Mesothelial cell of epicardium (in vitro differentiated cells): ENCODE data around the gene HIBADH. TPM values are rescaled to one million over a fixed set of nuclear protein-coding genes. Genes with fewer than 3 reads are reported as not detected.

Source experiments
- DNase-seq, 2 experiments: peaks; one replicate each; pipeline ENCODE4 v3.0.0; 2021; ENCODE audit warnings: low spot score in 2 of 2; ENCODE audit not compliant: unreplicated experiment in 2 of 2
- H3K27ac Mint-ChIP-seq: 2 replicates; pipeline ENCODE4 v1.8.0; 2021; ENCODE audit warnings: mixed read lengths
- H3K27me3 Mint-ChIP-seq: 2 replicates; pipeline ENCODE4 v1.8.0; 2021; ENCODE audit warnings: low read depth, mixed read lengths
- H3K36me3 Mint-ChIP-seq: 2 replicates; pipeline ENCODE4 v1.8.0; 2021; ENCODE audit warnings: mixed read lengths
- H3K4me1 Mint-ChIP-seq: 2 replicates; pipeline ENCODE4 v1.8.0; 2021; ENCODE audit warnings: mixed read lengths
- H3K4me3 Mint-ChIP-seq: 2 replicates; pipeline ENCODE4 v1.8.0; 2021; ENCODE audit warnings: mild to moderate bottlenecking, moderate library complexity, mixed read lengths
- H3K9me3 Mint-ChIP-seq: 2 replicates; pipeline ENCODE4 v1.8.0; 2021; ENCODE audit warnings: mixed read lengths
- CTCF ChIP-seq: fragments of 200-600 bp; sonication (generic); IDR thresholded peaks from one replicate; pipeline ENCODE4 v1.5.0; 2021; ENCODE audit warnings: antibody characterized with exemption; ENCODE audit not compliant: unreplicated experiment
- total RNA-seq: library from RNA; stranded (reverse); gene quantifications from 3 replicates; pipeline ENCODE4 v1.2.1, GENCODE V29; 2021

HIBADH gene
- total RNA-seq, 1 donor from 2014 or later, result 33.2 TPM

GRCh38 chr7:27487509-27487908 is 175.2 kb downstream of the HIBADH start:
- Mint-ChIP-seq H3K27me3 (peaks cover 1% of the 10 kb centered on the region), H3K9me3 (peaks cover 8% of the 10 kb centered on the region), H3K36me3 (no peaks in the 10 kb centered on the region), H3K4me1 (no peaks in the 10 kb centered on the region), H3K27ac (no peak overlapping the region), H3K4me3 (no peak overlapping the region)
- DNase-seq, result no peak
- no peak for TF ChIP-seq CTCF

GRCh38 chr7:27484451-27484850 is 178.2 kb downstream of the HIBADH start:
- TF ChIP-seq CTCF, result no peak
- Mint-ChIP-seq H3K4me3 (no peak overlapping the region), H3K27ac (no peak overlapping the region), H3K9me3 (no peaks in the 10 kb centered on the region), H3K27me3 (peaks cover 1% of the 10 kb centered on the region), H3K36me3 (no peaks in the 10 kb centered on the region), H3K4me1 (no peaks in the 10 kb centered on the region)
- no peak for DNase-seq

GRCh38 chr7:27482219-27482618 is 180.5 kb downstream of the HIBADH start:
- H3K27ac Mint-ChIP-seq, result no peak overlapping the region
- DNase-seq, result no peak
- no peak for TF ChIP-seq CTCF
- H3K27me3 Mint-ChIP-seq, result no peaks in the 10 kb centered on the region
- no peaks in the 10 kb centered on the region for H3K9me3 Mint-ChIP-seq
- H3K4me1 Mint-ChIP-seq, result no peaks in the 10 kb centered on the region
- H3K36me3 Mint-ChIP-seq, result no peaks in the 10 kb centered on the region
- H3K4me3 Mint-ChIP-seq, result no peak overlapping the region

GRCh38 chr7:27478556-27478955 is 184.1 kb downstream of the HIBADH start:
- Mint-ChIP-seq H3K4me3 (no peak overlapping the region), H3K4me1 (no peaks in the 10 kb centered on the region), H3K27ac (no peak overlapping the region), H3K9me3 (no peaks in the 10 kb centered on the region), H3K27me3 (no peaks in the 10 kb centered on the region), H3K36me3 (no peaks in the 10 kb centered on the region)
- DNase-seq, result no peak
- TF ChIP-seq CTCF, result no peak

GRCh38 chr7:27478084-27478483 is 184.6 kb downstream of the HIBADH start:
- no peak for TF ChIP-seq CTCF
- no peak for DNase-seq
- Mint-ChIP-seq H3K27ac (no peak overlapping the region), H3K36me3 (no peaks in the 10 kb centered on the region), H3K4me1 (no peaks in the 10 kb centered on the region), H3K4me3 (no peak overlapping the region), H3K27me3 (no peaks in the 10 kb centered on the region), H3K9me3 (no peaks in the 10 kb centered on the region)

GRCh38 chr7:27476493-27476892 is 186.2 kb downstream of the HIBADH start:
- no peak for TF ChIP-seq CTCF
- no peaks in the 10 kb centered on the region for H3K4me1 Mint-ChIP-seq

More at GRCh38 chr7:27476493-27476892, 186.2 kb downstream of the HIBADH start:
- Mint-ChIP-seq H3K36me3 (no peaks in the 10 kb centered on the region), H3K27ac (no peak overlapping the region), H3K9me3 (no peaks in the 10 kb centered on the region), H3K27me3 (no peaks in the 10 kb centered on the region), H3K4me3 (no peak overlapping the region)
- DNase-seq, result no peak
